GM19240 (cell line): ENCODE results near the gene TRERF1.

Experiments used
- DNase-seq: peaks from one replicate; pipeline ENCODE4 v3.0.0; 2011; ENCODE audit warnings: low spot score; ENCODE audit not compliant: insufficient read length

The TRERF1 gene

GRCh38 chr6:42394881-42395620 is 56.7 kb downstream of the TRERF1 start:
- no peak for DNase-seq

- DNase-seq: no peak
Measured at GRCh38 chr6:42394151-42394550, 57.6 kb downstream of the TRERF1 start.

GRCh38 chr6:42393339-42393738 is 58.4 kb downstream of the TRERF1 start:
- no peak for DNase-seq

- no peak for DNase-seq
Measured at GRCh38 chr6:42392833-42393232, 58.9 kb downstream of the TRERF1 start.

GRCh38 chr6:42391441-42391840 is 60.3 kb downstream of the TRERF1 start:
- DNase-seq: no peak

GRCh38 chr6:42390228-42390934 is 61.3 kb downstream of the TRERF1 start:
- DNase-seq: no peak

GRCh38 chr6:42389736-42390135 is 62.0 kb downstream of the TRERF1 start:
- no peak for DNase-seq

- no peak for DNase-seq
Measured at GRCh38 chr6:42388046-42388445, 63.7 kb downstream of the TRERF1 start.

- DNase-seq: no peak
Measured at GRCh38 chr6:42387336-42387735, 64.4 kb downstream of the TRERF1 start.

GRCh38 chr6:42385339-42385738 is 66.4 kb downstream of the TRERF1 start:
- no peak for DNase-seq

GRCh38 chr6:42383421-42384205 is 68.1 kb downstream of the TRERF1 start:
- no peak for DNase-seq

GRCh38 chr6:42381850-42382249 is 69.9 kb downstream of the TRERF1 start:
- DNase-seq: no peak

- DNase-seq: no peak
Measured at GRCh38 chr6:42380228-42380979, 71.3 kb downstream of the TRERF1 start.

- DNase-seq: no peak
Measured at GRCh38 chr6:42378536-42378935, 73.2 kb downstream of the TRERF1 start.

- DNase-seq: no peak
Measured at GRCh38 chr6:42378125-42378524, 73.6 kb downstream of the TRERF1 start.

GRCh38 chr6:42375007-42375635 is 76.6 kb downstream of the TRERF1 start:
- DNase-seq: no peak

GRCh38 chr6:42374018-42374669 is 77.6 kb downstream of the TRERF1 start:
- DNase-seq: no peak

GRCh38 chr6:42372699-42373098 is 79.0 kb downstream of the TRERF1 start:
- no peak for DNase-seq

GRCh38 chr6:42370323-42370985 is 81.3 kb downstream of the TRERF1 start:
- no peak for DNase-seq

- no peak for DNase-seq
Measured at GRCh38 chr6:42369568-42369967, 82.2 kb downstream of the TRERF1 start.
